CD4-positive, alpha-beta memory T cell (primary cell): ENCODE data around the gene PLK3. TPM values are rescaled to one million over a fixed set of nuclear protein-coding genes. Genes with fewer than 3 reads are reported as not detected.

Experiments used
- CTCF ChIA-PET: fragments of 350-600 bp; sonication (Branson Sonifier 250); formaldehyde crosslinking; loops from one replicate; lab custom pipeline; 2021; ENCODE audit warnings: inconsistent platforms; ENCODE audit not compliant: partially characterized antibody; lab: Charles Lee
- POLR2A ChIA-PET: fragments of 350-600 bp; sonication (Branson Sonifier 250); formaldehyde crosslinking; loops from one replicate; lab custom pipeline; 2021; ENCODE audit not compliant: partially characterized antibody; lab: Charles Lee
- DNase-seq, 5 donors: peaks; one replicate each; pipeline versions ENCODE4 v3.0.0 to v3.0.0-alpha.2; 2020 to 2022; ENCODE audit warnings: mixed read lengths in 1 of 5
- H3K27ac ChIP-seq: one replicate; pipeline ENCODE4 v1.7.0; 2013; ENCODE audit warnings: low read depth, low read length
- H3K27me3 ChIP-seq: 2 replicates; pipeline ENCODE4 v1.7.0; 2013; ENCODE audit warnings: mild to moderate bottlenecking, low read length, moderate library complexity; ENCODE audit not compliant: insufficient read depth
- H3K36me3 ChIP-seq: 2 replicates; pipeline ENCODE4 v1.7.0; 2013; ENCODE audit warnings: mild to moderate bottlenecking, low read length, moderate library complexity; ENCODE audit not compliant: insufficient read depth
- H3K4me1 ChIP-seq: 2 replicates; pipeline ENCODE4 v1.7.0; 2013; ENCODE audit warnings: mild to moderate bottlenecking, low read length, moderate library complexity; ENCODE audit not compliant: insufficient read depth
- H3K4me3 ChIP-seq, 2 donors: one replicate each; pipeline ENCODE4 v1.7.0; 2013; ENCODE audit warnings: low read length in 2 of 2, mild to moderate bottlenecking in 1 of 2
- H3K9me3 ChIP-seq, 2 donors: one replicate each; pipeline ENCODE4 v1.7.0; 2013; ENCODE audit warnings: low read length in 2 of 2, control low read depth in 1 of 2; ENCODE audit not compliant: control insufficient read depth in 1 of 2
- H3K27ac Mint-ChIP-seq, 7 donors: one replicate each; pipeline ENCODE4 v1.8.0; 2020 to 2021; ENCODE audit warnings: mixed read lengths in 7 of 7, mild to moderate bottlenecking in 6 of 7, inconsistent platforms in 3 of 7, moderate library complexity in 3 of 7
- H3K27me3 Mint-ChIP-seq, 2 donors: one replicate each; pipeline ENCODE4 v1.8.0; 2020 to 2021; ENCODE audit warnings: mixed read lengths in 2 of 2
- H3K36me3 Mint-ChIP-seq, 2 donors: one replicate each; pipeline ENCODE4 v1.8.0; 2020 to 2021; ENCODE audit warnings: mixed read lengths in 2 of 2, inconsistent platforms in 1 of 2, mild to moderate bottlenecking in 1 of 2
- H3K4me1 Mint-ChIP-seq, 4 donors: one replicate each; pipeline ENCODE4 v1.8.0; 2020 to 2021; ENCODE audit warnings: mixed read lengths in 4 of 4, mild to moderate bottlenecking in 1 of 4
- H3K4me3 Mint-ChIP-seq, 8 donors: one replicate each; pipeline ENCODE4 v1.8.0; 2020 to 2021; ENCODE audit warnings: mixed read lengths in 8 of 8, mild to moderate bottlenecking in 7 of 8, moderate library complexity in 6 of 8, inconsistent platforms in 3 of 8
- H3K9me3 Mint-ChIP-seq, 8 donors: one replicate each; pipeline ENCODE4 v1.8.0; 2020 to 2021; ENCODE audit warnings: mixed read lengths in 8 of 8, mild to moderate bottlenecking in 5 of 8, inconsistent platforms in 3 of 8, moderate library complexity in 1 of 8
- intact Hi-C: fragments of 100-400 bp; cut with micrococcal nuclease; formaldehyde crosslinking; loops from one replicate; pipeline ENCODE4 v1.15.1; 2023
- polyA plus RNA-seq, 2 donors: library from polyadenylated mRNA; unstranded; fragments of 300-500 nt; fragmentation: Illumina TruSeq; gene quantifications; one replicate each; pipeline ENCODE4 v1.2.3, GENCODE V29; 2021
- total RNA-seq, 2 experiments: library from RNA; stranded (reverse); gene quantifications; one replicate each; pipeline ENCODE4 v1.2.3, GENCODE V29; 2021

The PLK3 gene
- total and polyA plus RNA-seq, 4 experiments from 2014 or later: 37.3 to 153 (median 97.5) TPM

DNA sequence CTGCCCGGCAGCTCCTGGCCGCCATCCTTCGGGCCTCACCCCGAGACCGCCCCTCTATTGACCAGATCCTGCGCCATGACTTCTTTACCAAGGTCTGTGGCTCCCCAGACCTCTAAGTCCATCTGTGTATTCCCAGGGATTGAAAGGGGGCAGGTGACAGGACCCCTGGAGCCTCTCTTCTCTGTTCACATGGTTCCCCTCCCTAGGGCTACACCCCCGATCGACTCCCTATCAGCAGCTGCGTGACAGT lies 2.8 kb downstream of the PLK3 start:
- ChIA-PET CTCF (interaction anchor here (0.5 to 13.0 kb wide), 2 partner anchors 17 to 84 kb away, joined by 3 to 174 read pairs; no protein-coding TSS in a partner anchor), POLR2A (interaction anchor here (1.0 to 18.2 kb wide), 6 partner anchors 15 to 501 kb away, joined by 3 to 1564 read pairs (median 4); partner anchors contain the start of genes BEST4, BTBD19, DYNLT4 and RPS8)
- no peaks in the 10 kb centered on the region for H3K27me3 ChIP-seq
- H3K9me3 ChIP-seq: no peaks in the 10 kb centered on the region
- peaks cover 62% of the 10 kb centered on the region for H3K4me1 ChIP-seq
- Mint-ChIP-seq H3K4me3 (peak overlapping the region; percentile 86 to 99 (median 95)), H3K27ac (peak overlapping the region; percentile 82 to 100 (median 95)), H3K27me3 (no peaks in the 10 kb centered on the region), H3K36me3 (peaks cover 40 to 60% of the 10 kb centered on the region in 2 donors), H3K9me3 (peaks cover 0 to 7% (median 0%) of the 10 kb centered on the region in 8 donors), H3K4me1 (peaks cover 39 to 73% (median 47%) of the 10 kb centered on the region in 4 donors)
- intact Hi-C loops: loop anchor here (5.0 to 10.0 kb wide), 3 partner anchors 689 to 884 kb away; partner anchors contain the start of genes GPBP1L1, NASP, TESK2 and TMEM69
- no peak for DNase-seq
- peak overlapping the region in 1 of 2 donors; percentile 83 for H3K4me3 ChIP-seq
- peak overlapping the region; percentile 96 for H3K27ac ChIP-seq
- peaks cover 35% of the 10 kb centered on the region for H3K36me3 ChIP-seq

DNA sequence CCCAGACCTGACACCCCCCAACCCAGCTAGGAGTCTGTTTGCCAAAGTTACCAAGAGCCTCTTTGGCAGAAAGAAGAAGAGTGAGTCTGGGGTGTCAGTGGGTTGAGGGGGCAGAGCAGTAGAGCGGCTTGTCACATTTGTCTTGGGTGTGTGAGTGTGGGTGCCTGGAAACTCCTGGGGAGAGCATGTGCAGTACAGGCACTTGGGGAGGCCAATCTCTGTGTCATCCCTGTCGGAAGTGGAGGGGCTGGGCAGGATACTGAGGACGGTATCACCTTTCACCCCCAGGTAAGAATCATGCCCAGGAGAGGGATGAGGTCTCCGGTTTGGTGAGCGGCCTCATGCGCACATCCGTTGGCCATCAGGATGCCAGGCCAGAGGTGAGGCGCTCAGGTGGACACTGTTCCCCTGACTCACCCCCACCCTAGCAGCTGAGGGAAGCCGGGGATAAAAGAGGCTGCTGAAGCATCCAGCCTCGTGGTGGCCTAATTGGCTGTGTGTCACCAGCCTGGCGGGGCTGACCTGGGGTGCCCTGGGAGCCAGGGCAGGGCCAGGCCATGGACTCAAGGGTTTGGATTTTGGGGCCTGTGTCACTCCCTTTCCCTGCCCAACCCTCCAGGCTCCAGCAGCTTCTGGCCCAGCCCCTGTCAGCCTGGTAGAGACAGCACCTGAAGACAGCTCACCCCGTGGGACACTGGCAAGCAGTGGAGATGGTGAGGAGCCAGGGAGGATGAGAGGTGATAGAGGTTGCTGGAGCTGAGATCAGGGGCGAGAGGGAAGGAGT lies 3.3 kb downstream of the PLK3 start:
- Mint-ChIP-seq H3K27ac (peak overlapping the region; percentile 82 to 100 (median 95)), H3K4me3 (peak overlapping the region; percentile 86 to 99 (median 95)), H3K9me3 (peaks cover 0 to 7% (median 0%) of the 10 kb centered on the region in 8 donors), H3K36me3 (peaks cover 40 to 62% of the 10 kb centered on the region in 2 donors), H3K27me3 (no peaks in the 10 kb centered on the region), H3K4me1 (peaks cover 39 to 78% (median 51%) of the 10 kb centered on the region in 4 donors)
- H3K36me3 ChIP-seq: peaks cover 35% of the 10 kb centered on the region
- intact Hi-C loops: loop anchor here (5.0 to 10.0 kb wide), 3 partner anchors 689 to 884 kb away; partner anchors contain the start of genes GPBP1L1, NASP, TESK2 and TMEM69
- H3K27me3 ChIP-seq: no peaks in the 10 kb centered on the region
- H3K9me3 ChIP-seq: no peaks in the 10 kb centered on the region
- H3K4me1 ChIP-seq: peaks cover 67% of the 10 kb centered on the region
- H3K4me3 ChIP-seq: peak overlapping the region in 1 of 2 donors; percentile 83
- CTCF ChIA-PET: interaction anchor here (1.6 to 13.0 kb wide), 2 partner anchors 17 to 28 kb away, joined by 4 to 174 read pairs; partner anchors contain the start of gene RPS8
- peak overlapping the region; percentile 96 for H3K27ac ChIP-seq
- DNase-seq: peak in 2 of 5 donors; percentile 12 to 42
- POLR2A ChIA-PET: interaction anchor here (1.0 to 18.2 kb wide), 5 partner anchors 14 to 500 kb away, joined by 3 to 1564 read pairs (median 4); partner anchors contain the start of genes BEST4, BTBD19, DYNLT4 and RPS8

DNA sequence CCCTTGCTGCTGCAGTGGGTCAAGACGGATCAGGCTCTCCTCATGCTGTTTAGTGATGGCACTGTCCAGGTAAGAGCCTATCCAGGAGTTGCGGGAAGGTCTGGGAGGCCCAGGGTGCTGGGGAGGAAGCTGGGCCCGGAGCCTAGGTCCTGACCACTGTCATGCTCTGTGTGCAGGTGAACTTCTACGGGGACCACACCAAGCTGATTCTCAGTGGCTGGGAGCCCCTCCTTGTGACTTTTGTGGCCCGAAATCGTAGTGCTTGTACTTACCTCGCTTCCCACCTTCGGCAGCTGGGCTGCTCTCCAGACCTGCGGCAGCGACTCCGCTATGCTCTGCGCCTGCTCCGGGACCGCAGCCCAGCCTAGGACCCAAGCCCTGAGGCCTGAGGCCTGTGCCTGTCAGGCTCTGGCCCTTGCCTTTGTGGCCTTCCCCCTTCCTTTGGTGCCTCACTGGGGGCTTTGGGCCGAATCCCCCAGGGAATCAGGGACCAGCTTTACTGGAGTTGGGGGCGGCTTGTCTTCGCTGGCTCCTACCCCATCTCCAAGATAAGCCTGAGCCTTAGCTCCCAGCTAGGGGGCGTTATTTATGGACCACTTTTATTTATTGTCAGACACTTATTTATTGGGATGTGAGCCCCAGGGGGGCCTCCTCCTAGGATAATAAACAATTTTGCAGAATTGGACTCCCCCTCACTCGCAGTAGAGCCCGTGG lies 5.3 kb downstream of the PLK3 start:
- Mint-ChIP-seq H3K36me3 (peaks cover 40 to 65% of the 10 kb centered on the region in 2 donors), H3K4me3 (peak overlapping the region; percentile 2 to 49 (median 22))
- POLR2A ChIA-PET: interaction anchor here (1.0 to 18.2 kb wide), 6 partner anchors 9 to 84 kb away, joined by 3 to 1564 read pairs (median 4); partner anchors contain the start of genes BTBD19, DYNLT4, RNU5D-1 and RPS8

DNA sequence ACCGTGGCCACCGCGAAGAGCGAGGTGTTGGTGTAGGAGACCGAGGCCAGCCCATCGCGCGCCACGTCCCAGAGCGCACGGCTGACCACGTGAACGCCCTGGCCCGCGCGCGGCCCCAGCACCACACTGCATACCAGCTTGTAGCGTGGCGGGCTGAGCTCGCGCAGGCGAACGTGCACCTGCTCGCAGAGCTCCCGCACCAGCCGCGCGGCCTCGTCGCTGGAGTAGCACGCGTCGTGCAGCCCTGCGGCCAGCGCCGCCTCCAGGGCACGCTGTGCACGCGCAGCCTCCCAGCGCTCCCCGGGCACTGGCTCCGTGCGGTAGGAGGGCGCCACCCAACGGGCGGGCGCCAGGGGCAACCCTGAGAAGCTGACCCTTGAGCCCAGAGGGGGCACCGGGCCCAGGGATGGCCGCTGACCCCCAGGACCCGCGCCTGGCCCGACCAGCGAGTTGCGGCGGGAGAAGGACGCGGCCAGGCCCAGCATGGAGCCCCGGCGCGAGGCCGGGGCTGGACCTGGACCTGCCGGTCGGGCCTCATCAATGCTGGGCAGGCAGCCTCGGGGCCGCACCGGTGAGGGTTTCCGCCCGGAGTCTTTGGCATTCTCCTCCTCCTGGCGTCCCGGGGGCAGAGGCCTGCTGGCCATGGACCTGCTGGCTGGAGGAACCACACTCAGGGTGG lies 6.0 kb downstream of the PLK3 start:
- ChIA-PET POLR2A (interaction anchor here (1.0 to 18.2 kb wide), 9 partner anchors 10 to 85 kb away, joined by 3 to 1564 read pairs (median 52); partner anchors contain the start of genes BEST4, BTBD19, DYNLT4 and RNU5D-1), CTCF (interaction anchor here (0.5 to 13.0 kb wide), 2 partner anchors 14 to 794 kb away, joined by 3 to 174 read pairs; no protein-coding TSS in a partner anchor)
- H3K4me1 ChIP-seq: peaks cover 84% of the 10 kb centered on the region
- Mint-ChIP-seq H3K4me1 (peaks cover 53 to 90% (median 69%) of the 10 kb centered on the region in 4 donors), H3K36me3 (peaks cover 36 to 62% of the 10 kb centered on the region in 2 donors), H3K4me3 (peak overlapping the region in 2 of 8 donors; percentile 80 to 87), H3K27ac (peak overlapping the region; percentile 98 to 100 (median 99)), H3K27me3 (no peaks in the 10 kb centered on the region), H3K9me3 (peaks cover 0 to 14% (median 0%) of the 10 kb centered on the region in 8 donors)
- DNase-seq: peak in 3 of 5 donors; percentile 41 to 53 (median 47)
- intact Hi-C loops: loop anchor here (5.0 to 10.0 kb wide), 2 partner anchors 74 to 779 kb away; partner anchors contain the start of genes NASP and RNU5D-1
- H3K4me3 ChIP-seq: no peak overlapping the region
- H3K27ac ChIP-seq: peak overlapping the region; percentile 98
- no peaks in the 10 kb centered on the region for H3K27me3 ChIP-seq
- no peaks in the 10 kb centered on the region for H3K9me3 ChIP-seq
- H3K36me3 ChIP-seq: peaks cover 35% of the 10 kb centered on the region

More for the DNA sequence above, 5.3 kb downstream of the PLK3 start:
- peaks cover 77% of the 10 kb centered on the region for H3K4me1 ChIP-seq
- no peaks in the 10 kb centered on the region for H3K27me3 ChIP-seq
- peak overlapping the region; percentile 82 to 95 (median 91) for H3K27ac Mint-ChIP-seq
- intact Hi-C loops: loop anchor here (5.0 to 10.0 kb wide), 2 partner anchors 73 to 779 kb away; partner anchors contain the start of genes NASP and RNU5D-1
- H3K4me1 Mint-ChIP-seq: peaks cover 48 to 88% (median 63%) of the 10 kb centered on the region in 4 donors
- H3K4me3 ChIP-seq: no peak overlapping the region
- peaks cover 35% of the 10 kb centered on the region for H3K36me3 ChIP-seq
- H3K9me3 Mint-ChIP-seq: peaks cover 0 to 14% (median 0%) of the 10 kb centered on the region in 8 donors
- DNase-seq: peak in 3 of 5 donors; percentile 15 to 37 (median 29)
- CTCF ChIA-PET: interaction anchor here (0.8 to 13.0 kb wide), 2 partner anchors 15 to 18 kb away, joined by 3 to 174 read pairs; no protein-coding TSS in a partner anchor
- no peak overlapping the region for H3K27ac ChIP-seq
- no peaks in the 10 kb centered on the region for H3K27me3 Mint-ChIP-seq
- no peaks in the 10 kb centered on the region for H3K9me3 ChIP-seq

DNA sequence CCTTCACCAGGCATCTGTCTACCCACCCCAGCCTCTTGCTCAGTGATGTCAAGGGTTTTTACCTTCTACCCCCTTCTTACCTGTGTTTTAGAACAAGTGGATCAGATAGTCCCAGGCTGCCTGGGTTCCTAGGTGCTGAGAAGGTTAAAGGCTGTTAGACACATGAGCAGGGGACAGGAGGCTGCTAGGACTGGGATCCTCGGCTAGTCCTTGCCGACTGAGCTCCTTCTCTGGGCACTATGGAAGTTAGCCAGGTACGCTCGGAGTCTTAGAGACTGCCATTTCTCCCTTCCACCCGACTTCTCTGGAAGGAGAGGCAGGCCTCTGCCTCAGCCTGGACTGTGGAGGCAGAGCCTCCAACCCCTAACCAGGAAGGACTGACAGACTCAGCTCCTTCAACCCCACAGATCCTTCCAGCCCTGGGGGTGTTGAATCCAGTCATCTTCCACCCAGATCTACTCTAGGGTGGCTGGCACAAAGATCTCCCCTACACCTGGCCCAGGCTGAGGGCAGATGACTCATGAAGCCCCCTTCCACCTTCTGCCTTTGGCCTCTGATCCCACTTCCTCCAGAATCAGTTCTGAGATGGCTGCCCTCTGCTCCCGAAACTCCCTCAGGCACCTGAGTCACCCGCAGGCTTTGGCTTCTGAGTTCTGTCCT lies 6.7 kb downstream of the PLK3 start, which contains the start of gene DYNLT4:
Gene DYNLT4 (minus strand): TSS at position 648 of the 660 bp plus-strand sequence. CDS start 683 bp downstream, outside the sequence.
- ChIA-PET POLR2A (interaction anchor here (0.6 to 22.2 kb wide), 11 partner anchors 2 to 778 kb away, joined by 3 to 1564 read pairs (median 52); partner anchors contain the start of genes BEST4, BTBD19, CCDC163 and DYNLT4), CTCF (interaction anchor here (0.5 to 13.0 kb wide), 2 partner anchors 13 to 793 kb away, joined by 3 to 174 read pairs; no protein-coding TSS in a partner anchor)
- Mint-ChIP-seq H3K36me3 (peaks cover 34 to 64% of the 10 kb centered on the region in 2 donors), H3K27me3 (no peaks in the 10 kb centered on the region), H3K4me1 (peaks cover 58 to 94% (median 74%) of the 10 kb centered on the region in 4 donors), H3K27ac (peak within 1 kb of the TSS; percentile 98 to 100 (median 99)), H3K4me3 (peak within 1 kb of the TSS; percentile 74 to 87 (median 80)), H3K9me3 (peaks cover 0 to 12% (median 0%) of the 10 kb centered on the region in 8 donors)
- peaks cover 91% of the 10 kb centered on the region for H3K4me1 ChIP-seq
- no peaks in the 10 kb centered on the region for H3K9me3 ChIP-seq
- no peaks in the 10 kb centered on the region for H3K27me3 ChIP-seq
- H3K4me3 ChIP-seq: peak within 1 kb of the TSS; percentile 41 to 57
- H3K36me3 ChIP-seq: peaks cover 35% of the 10 kb centered on the region
- intact Hi-C loops: loop anchor here (5.0 to 10.0 kb wide), 2 partner anchors 75 to 778 kb away; partner anchors contain the start of genes NASP and RNU5D-1
- peak within 1 kb of the TSS; percentile 98 for H3K27ac ChIP-seq
- no peak for DNase-seq
